GM21825 (cell line): Measurements from ENCODE around the gene CEP170B.
"Not testable (repeated sequence)": the region's sequence is repeated elsewhere in the genome, so short reads cannot be mapped to it uniquely, and the experiment has no call there.

Experiments used
- ATAC-seq: cut with Tn5 transposase; IDR thresholded peaks from one replicate; pipeline ENCODE4 v1.9.1; 2021; ENCODE audit warnings: mild to moderate bottlenecking, moderate library complexity; ENCODE audit not compliant: unreplicated experiment

The CEP170B gene

DNA sequence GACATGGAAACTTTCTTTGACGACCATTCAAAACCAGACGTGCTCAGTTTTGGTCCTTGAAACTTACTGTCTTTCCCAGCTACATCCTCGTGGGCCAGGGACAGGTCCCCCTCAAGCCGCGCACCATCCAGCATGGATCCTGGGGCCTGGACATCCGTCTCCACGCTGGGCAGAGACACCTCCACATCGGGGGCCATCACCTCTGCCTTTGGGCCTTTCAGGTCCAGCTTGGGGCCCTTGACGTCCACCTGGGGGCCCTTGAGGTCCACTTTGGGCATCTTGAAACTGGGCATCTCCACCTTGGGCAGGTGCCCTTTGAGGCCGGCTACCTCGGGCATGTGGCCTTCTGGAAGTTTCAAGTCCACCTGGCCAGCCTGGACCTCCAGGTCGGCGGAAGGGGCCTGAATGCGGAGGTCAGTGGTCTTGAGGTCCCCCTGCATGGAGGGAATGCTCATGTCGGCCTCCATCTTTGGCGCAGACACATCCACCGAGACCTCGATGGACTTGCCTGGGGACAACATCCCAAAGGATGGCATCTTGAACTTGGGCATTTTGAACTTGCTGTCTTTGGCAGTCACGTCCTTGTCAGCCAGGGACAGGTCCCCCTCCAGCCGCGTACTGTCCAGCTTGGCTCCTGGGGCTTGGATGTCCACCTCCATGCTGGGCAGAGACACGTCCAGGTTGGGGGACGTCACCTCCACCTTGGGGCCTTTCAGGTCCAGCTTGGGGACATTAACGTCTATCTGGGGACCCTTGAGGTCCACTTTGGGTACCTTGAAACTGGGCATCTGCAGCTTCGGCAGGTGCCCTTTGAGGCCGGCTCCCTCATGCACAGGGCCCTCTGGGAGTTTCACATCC, 76.7 kb downstream of the CEP170B start:
- ATAC-seq, result no peak

DNA sequence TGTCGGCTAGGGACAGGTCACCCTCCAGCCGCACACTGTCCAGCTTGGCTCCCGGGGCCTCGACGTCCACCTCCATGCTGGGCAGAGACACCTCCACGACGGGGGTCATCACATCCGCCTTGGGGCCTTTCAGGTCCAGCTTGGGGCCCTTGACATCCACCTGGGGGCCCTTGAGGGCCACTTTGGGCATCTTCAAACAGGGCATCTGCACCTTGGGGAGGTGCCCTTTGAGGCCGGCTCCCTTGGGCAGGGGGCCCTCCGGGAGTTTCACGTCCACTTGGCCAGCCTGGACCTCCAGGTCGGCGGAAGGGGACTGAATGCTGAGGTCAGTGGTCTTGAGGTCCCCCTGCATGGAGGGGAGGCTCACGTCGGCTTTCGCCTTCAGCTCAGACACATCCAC, 77.5 kb downstream of the CEP170B start:
- no peak for ATAC-seq

DNA sequence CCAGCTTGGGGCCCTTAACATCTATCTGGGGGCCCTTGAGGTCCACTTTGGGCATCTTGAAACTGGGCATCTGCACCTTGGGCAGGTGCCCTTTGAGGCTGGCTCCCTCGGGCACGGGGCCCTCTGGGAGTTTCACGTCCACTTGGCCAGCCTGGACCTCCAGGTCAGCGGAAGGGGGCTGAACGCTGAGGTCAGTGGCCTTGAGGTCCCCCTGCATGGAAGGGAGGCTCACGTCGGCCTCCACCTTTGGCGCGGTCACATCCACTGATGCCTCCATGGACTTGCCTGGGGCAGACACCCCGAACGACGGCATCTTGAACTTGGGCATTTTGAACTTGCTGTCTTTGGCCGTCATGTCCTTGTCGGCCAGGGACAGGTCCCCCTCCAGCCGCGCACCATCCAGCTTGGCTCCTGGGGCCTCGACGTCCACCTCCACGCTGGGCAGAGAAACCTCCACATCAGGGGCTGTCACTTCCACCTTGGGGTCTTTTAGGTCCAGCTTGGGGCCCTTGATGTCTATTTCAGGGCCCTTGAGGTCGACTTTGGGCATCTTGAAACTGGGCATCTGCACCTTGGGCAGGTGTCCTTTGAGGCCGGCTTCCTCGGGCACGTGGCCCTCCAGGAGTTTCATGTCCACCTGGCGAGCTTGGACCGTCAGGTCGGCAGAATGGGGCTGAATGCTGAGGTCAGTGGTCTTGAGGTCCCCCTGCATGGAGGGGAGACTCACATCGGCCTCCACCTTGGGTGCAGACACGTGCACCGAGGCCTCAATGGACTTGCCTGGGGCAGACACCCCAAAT, 78.3 kb downstream of the CEP170B start:
- not testable (repeated sequence) for ATAC-seq

- not testable (repeated sequence) for ATAC-seq
Observed at GRCh38 chr14:104944016-104944308, 78.9 kb downstream of the CEP170B start.

DNA sequence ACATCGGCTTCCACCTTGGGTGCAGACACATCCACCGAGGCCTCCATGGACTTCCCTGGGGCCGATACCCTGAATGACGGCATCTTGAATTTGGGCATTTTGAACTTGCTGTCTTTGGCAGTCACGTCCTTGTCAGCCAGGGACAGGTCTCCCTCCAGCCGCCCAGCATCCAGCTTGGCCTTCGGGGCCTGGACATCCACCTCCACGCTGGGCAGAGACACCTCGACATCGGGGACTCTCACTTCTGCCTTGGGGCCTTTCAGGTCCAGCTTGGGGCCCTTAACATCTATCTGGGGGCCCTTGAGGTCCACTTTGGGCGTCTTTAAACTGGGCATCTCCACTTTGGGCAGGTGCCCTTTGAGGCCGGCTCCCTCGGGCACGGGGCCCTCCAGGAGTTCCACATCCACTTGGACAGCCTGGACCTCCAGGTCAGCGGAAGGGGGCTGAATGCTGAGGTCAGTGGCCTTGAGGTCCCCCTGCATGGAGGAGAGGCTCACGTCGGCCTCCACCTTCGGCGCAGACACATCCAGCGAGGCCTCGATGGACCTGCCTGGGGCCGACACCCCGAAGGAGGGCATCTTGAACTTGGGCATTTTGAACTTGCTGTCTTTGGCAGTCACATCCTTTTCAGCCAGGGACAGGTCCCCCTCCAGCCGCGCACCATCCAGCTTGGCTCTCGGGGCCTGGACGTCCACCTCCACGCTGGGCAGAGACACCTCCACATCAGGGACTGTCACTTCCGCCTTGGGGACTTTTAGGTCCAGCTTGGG, 79.6 kb downstream of the CEP170B start:
- not testable (repeated sequence) for ATAC-seq

DNA sequence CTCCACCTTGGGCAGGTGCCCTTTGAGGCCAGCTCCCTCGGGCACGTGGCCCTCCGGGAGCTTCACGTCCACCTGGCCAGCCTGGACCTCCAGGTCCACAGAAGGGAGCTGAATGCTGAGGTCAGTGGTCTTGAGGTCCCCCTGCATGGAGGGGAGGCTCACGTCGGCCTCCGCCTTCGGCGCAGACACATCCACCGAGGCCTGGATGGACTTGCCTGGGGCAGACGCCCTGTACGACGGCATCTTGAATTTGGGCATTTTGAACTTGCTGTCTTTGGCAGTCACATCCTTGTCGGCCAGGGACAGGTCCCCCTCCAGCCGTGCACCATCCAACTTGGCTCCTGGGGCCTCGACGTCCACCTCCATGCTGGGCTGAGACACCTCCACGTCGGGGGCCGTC, 80.2 kb downstream of the CEP170B start:
- ATAC-seq, result not testable (repeated sequence)
